H1 (cell line): ENCODE results near the gene XRN2. TPM values are rescaled to one million over a fixed set of nuclear protein-coding genes. Genes with fewer than 3 reads are reported as not detected.

ENCODE experiments used
- CTCF ChIA-PET: fragments of 300-600 bp; sonication (Branson Sonifier 250); formaldehyde crosslinking; loops from one replicate; lab custom pipeline; 2021; ENCODE audit not compliant: partially characterized antibody; lab: Charles Lee
- POLR2A ChIA-PET: fragments of 300-600 bp; sonication (Branson Sonifier 250); formaldehyde crosslinking; loops from one replicate; lab custom pipeline; 2021; ENCODE audit warnings: inconsistent platforms; ENCODE audit not compliant: partially characterized antibody; lab: Charles Lee
- DNase-seq, 2 experiments: peaks; one replicate each; pipeline versions ENCODE4 v3.0.0 to v3.0.0-alpha.2; 2010 to 2022; ENCODE audit warnings: low spot score in 2 of 2, low read depth in 1 of 2, mixed read lengths in 1 of 2
- FAIRE-seq: peaks from 2 replicates; lab custom pipeline; 2011; peaks lifted over from hg19 to GRCh38; lab: Jason Lieb, UNC
- H2AFZ ChIP-seq: 2 replicates; pipeline ENCODE4 v1.8.1; 2012; ENCODE audit warnings: low read length, inconsistent platforms
- H2AK5ac ChIP-seq: 2 replicates; pipeline ENCODE4 v1.6.1; 2013; ENCODE audit warnings: low read depth, low read length
- H2BK120ac ChIP-seq: replicated peaks from 2 replicates; pipeline ENCODE3; 2013; ENCODE audit warnings: low read depth, low read length, inconsistent platforms
- H2BK12ac ChIP-seq: 2 replicates; pipeline ENCODE4 v1.6.1; 2013; ENCODE audit warnings: low read depth, low read length
- H2BK15ac ChIP-seq: 2 replicates; pipeline ENCODE4 v1.6.1; 2013; ENCODE audit warnings: low read length
- H2BK20ac ChIP-seq: 2 replicates; pipeline ENCODE4 v1.6.1; 2013; ENCODE audit warnings: low read length
- H2BK5ac ChIP-seq: 2 replicates; pipeline ENCODE4 v1.6.1; 2013; ENCODE audit warnings: low read depth, low read length
- H3K14ac ChIP-seq: 2 replicates; pipeline ENCODE4 v1.6.1; 2013; ENCODE audit warnings: inconsistent platforms; ENCODE audit not compliant: insufficient read length
- H3K18ac ChIP-seq: 2 replicates; pipeline ENCODE4 v1.6.1; 2013; ENCODE audit warnings: low read length; ENCODE audit errors: extremely low read depth
- H3K23ac ChIP-seq: 2 replicates; pipeline ENCODE4 v1.6.1; 2013; ENCODE audit warnings: inconsistent platforms; ENCODE audit not compliant: insufficient read length
- H3K23me2 ChIP-seq: 2 replicates; pipeline ENCODE4 v1.6.1; 2013; ENCODE audit warnings: low read depth, low read length
- H3K27ac ChIP-seq: 2 replicates; pipeline ENCODE4 v1.6.1; 2011; ENCODE audit warnings: low read depth, low read length, inconsistent platforms
- H3K27me3 ChIP-seq, 4 experiments: replicated peaks in 1 of 4; 1 replicate in 1 of 4; 2 replicates in 3 of 4; pipeline versions ENCODE4 v1.6.1 to v1.8.1; 2011 to 2013; ENCODE audit warnings: low read length in 3 of 4, mild to moderate bottlenecking in 3 of 4, inconsistent platforms in 2 of 4, mixed read lengths in 2 of 4, moderate library complexity in 1 of 4; ENCODE audit not compliant: control insufficient read depth in 3 of 4, insufficient read depth in 3 of 4; ENCODE audit errors: extremely low read depth in 1 of 4
- H3K36me3 ChIP-seq, 4 experiments: 2 replicates each; pipeline versions ENCODE4 v1.6.1 to v1.8.1; 2011 to 2013; ENCODE audit warnings: mild to moderate bottlenecking in 4 of 4, low read length in 3 of 4, moderate library complexity in 2 of 4, control low read depth in 1 of 4, inconsistent platforms in 1 of 4; ENCODE audit not compliant: insufficient read depth in 4 of 4, control insufficient read depth in 2 of 4
- H3K4ac ChIP-seq: replicated peaks from 2 replicates; pipeline ENCODE3; 2013; ENCODE audit warnings: low read length, low read depth, mixed read lengths, inconsistent platforms; ENCODE audit not compliant: insufficient read length
- H3K4me1 ChIP-seq, 4 experiments: replicated peaks in 1 of 4; 1 replicate in 1 of 4; 2 replicates in 3 of 4; pipeline versions ENCODE4 v1.6.1 to v1.8.1; 2011 to 2013; ENCODE audit warnings: low read length in 3 of 4, inconsistent platforms in 2 of 4, mixed read lengths in 1 of 4; ENCODE audit not compliant: insufficient read depth in 4 of 4, control insufficient read depth in 3 of 4
- H3K4me2 ChIP-seq, 2 experiments: 2 replicates each; pipeline versions ENCODE4 v1.6.1 to v1.8.1; 2011 to 2013; ENCODE audit warnings: low read depth in 2 of 2, low read length in 2 of 2, control low read depth in 1 of 2, inconsistent platforms in 1 of 2, mild to moderate bottlenecking in 1 of 2; ENCODE audit not compliant: insufficient read depth in 1 of 2
- H3K4me3 ChIP-seq, 4 experiments: fragments of 200-600, 300-600 bp in 1 of 4; sonication (generic), shearing (Covaris generic), sonication (Bioruptor Twin) in 1 of 4; 2 replicates each; pipeline versions ENCODE4 v1.5.1 to v1.8.1; 2011 to 2016; ENCODE audit warnings: low read length in 4 of 4, low read depth in 3 of 4, control low read depth in 2 of 4, inconsistent platforms in 2 of 4, mild to moderate bottlenecking in 2 of 4, mixed read lengths in 1 of 4, moderate library complexity in 1 of 4; ENCODE audit not compliant: insufficient read depth in 2 of 4; ENCODE audit errors: extremely low read depth in 1 of 4
- H3K56ac ChIP-seq: replicated peaks from 2 replicates; pipeline ENCODE3; 2013; ENCODE audit warnings: low read depth, mild to moderate bottlenecking, mixed read lengths, low read length, inconsistent platforms; ENCODE audit not compliant: insufficient read length
- H3K79me1 ChIP-seq: 2 replicates; pipeline ENCODE4 v1.6.1; 2013; ENCODE audit warnings: low read depth, low read length, control low read depth
- H3K79me2 ChIP-seq, 2 experiments: 2 replicates each; pipeline versions ENCODE4 v1.6.1 to v1.8.1; 2012 to 2013; ENCODE audit warnings: low read length in 2 of 2, mild to moderate bottlenecking in 2 of 2, inconsistent platforms in 1 of 2; ENCODE audit not compliant: insufficient read depth in 2 of 2, control insufficient read depth in 1 of 2
- H3K9ac ChIP-seq, 4 experiments: replicated peaks in 1 of 4; 1 replicate in 1 of 4; 2 replicates in 3 of 4; pipeline versions ENCODE4 v1.6.1 to v1.8.1; 2011 to 2013; ENCODE audit warnings: low read depth in 3 of 4, low read length in 3 of 4, control low read depth in 2 of 4, mild to moderate bottlenecking in 2 of 4, moderate library complexity in 2 of 4, inconsistent platforms in 1 of 4; ENCODE audit errors: extremely low read depth in 1 of 4
- H3K9me3 ChIP-seq, 2 experiments: 2 replicates each; pipeline versions ENCODE4 v1.6.1 to v1.8.1; 2012 to 2013; ENCODE audit warnings: mild to moderate bottlenecking in 2 of 2, moderate library complexity in 2 of 2, control low read depth in 1 of 2, inconsistent platforms in 1 of 2, low read depth in 1 of 2, low read length in 1 of 2, mixed read lengths in 1 of 2; ENCODE audit not compliant: insufficient read depth in 2 of 2
- H4K20me1 ChIP-seq, 2 experiments: replicated peaks in 1 of 2; 2 replicates each; pipeline versions ENCODE3 to v1.8.1; 2011 to 2013; ENCODE audit warnings: inconsistent platforms in 2 of 2, low read length in 2 of 2, mild to moderate bottlenecking in 1 of 2; ENCODE audit not compliant: insufficient read depth in 2 of 2, control insufficient read depth in 1 of 2
- H4K5ac ChIP-seq: 2 replicates; pipeline ENCODE4 v1.6.1; 2013; ENCODE audit warnings: low read length, low read depth, mixed read lengths, inconsistent platforms; ENCODE audit not compliant: insufficient read length
- H4K8ac ChIP-seq: 2 replicates; pipeline ENCODE4 v1.8.0; 2013; ENCODE audit warnings: mild to moderate bottlenecking, moderate library complexity, low read length, inconsistent platforms; ENCODE audit not compliant: insufficient read depth; ENCODE audit errors: extremely low read depth
- H4K91ac ChIP-seq: replicated peaks from 2 replicates; pipeline ENCODE3; 2013; ENCODE audit warnings: low read length, mixed read lengths, inconsistent platforms; ENCODE audit not compliant: insufficient read length
- CBX8 ChIP-seq: fragments of 300-800, 300-1000 bp; sonication (generic); IDR thresholded peaks from 2 replicates; pipeline ENCODE4 v1.7.1; 2016; ENCODE audit warnings: low read depth, low read length, borderline replicate concordance
- CHD1 ChIP-seq: IDR thresholded peaks from 2 replicates; pipeline ENCODE4 v1.6.1; 2012; ENCODE audit warnings: low read depth, low read length, improper control_type of control experiment
- WGBS, 2 experiments: shearing (Covaris generic) in 1 of 2; methylation state at CpG; one replicate each; pipeline versions ENCODE4 v1.1.6 to v1.1.7; 2013 to 2015; ENCODE audit warnings: low lambda C conversion rate in 2 of 2, mixed read lengths in 2 of 2, inconsistent platforms in 1 of 2, low coverage in 1 of 2, missing lambda C conversion rate in 1 of 2; ENCODE audit not compliant: insufficient replicate concordance in 2 of 2, insufficient coverage in 1 of 2, insufficient read length in 1 of 2; ENCODE audit errors: extremely low coverage in 1 of 2, missing lambda C conversion rate in 1 of 2; 5-methylcytosine and 5-hydroxymethylcytosine counted together
- polyA plus RNA-seq, 7 experiments: library from polyadenylated mRNA; depleted of rRNA in 3 of 7; stranded (reverse) in 5 of 7; unstranded in 2 of 7; fragments of >200 nt in 5 of 7; fragments of 200-250 nt in 2 of 7; gene quantifications; 1 replicate in 5 of 7; 2 replicates in 1 of 7; 4 replicates in 1 of 7; pipeline versions ENCODE4 v1.2.1 to v1.2.3, GENCODE V29; 2011 to 2013; ENCODE audit warnings: missing spikeins in 2 of 7, mixed read lengths in 2 of 7
- total RNA-seq: library from RNA; stranded (reverse); fragmentation: NEBNext Ultra II Directional; extraction: Animal tissue kit (Norgen Biotek cat#: 25700); gene quantifications from 2 replicates; pipeline ENCODE4 v1.2.1, GENCODE V29; 2021

XRN2 gene
- total and polyA plus RNA-seq, 2 of the 8 experiments (the other 6 are each of a cell fraction or from before 2014, with no cell fraction given) = 60.3 to 139 TPM

GRCh38 chr20:21394551-21394950 is 91.4 kb downstream of the XRN2 start:
- TF ChIP-seq CHD1 (no peak), CBX8 (peak; percentile 49; the same call in 1 of the 2 replicates)
- no peak overlapping the region for H4K5ac ChIP-seq
- H3K79me1 ChIP-seq = no peaks in the 10 kb centered on the region
- no peak overlapping the region for H3K56ac ChIP-seq
- H4K20me1 ChIP-seq = peaks cover 0 to 7% of the 10 kb centered on the region in 2 experiments
- no peak overlapping the region for H4K91ac ChIP-seq
- H3K14ac ChIP-seq = no peak overlapping the region
- H4K8ac ChIP-seq = no peak overlapping the region
- H3K27ac ChIP-seq = no peak overlapping the region
- POLR2A ChIA-PET = interaction anchor here (1.3 to 1.4 kb wide), 2 partner anchors 111 to 294 kb away, joined by 3 to 4 read pairs; no protein-coding TSS in a partner anchor
- H3K4me1 ChIP-seq = no peaks in the 10 kb centered on the region; a peak in 1 of 7 replicates
- H3K23ac ChIP-seq = no peak overlapping the region
- H3K4me2 ChIP-seq = no peak overlapping the region
- no peak overlapping the region for H3K18ac ChIP-seq
- H3K27me3 ChIP-seq = peaks cover 53 to 85% (median 75%) of the 10 kb centered on the region in 4 experiments
- H2BK120ac ChIP-seq = no peak overlapping the region
- no peak overlapping the region for H2BK12ac ChIP-seq
- FAIRE-seq = no peak
- no peaks in the 10 kb centered on the region for H3K79me2 ChIP-seq
- H3K9ac ChIP-seq = no peak overlapping the region
- no peak overlapping the region for H3K4me3 ChIP-seq
- H3K9me3 ChIP-seq = peaks cover 0 to 9% of the 10 kb centered on the region in 2 experiments; a peak in 1 of 4 replicates
- H3K36me3 ChIP-seq = peaks cover 0 to 16% (median 2%) of the 10 kb centered on the region in 4 experiments; a peak in 2 of 8 replicates
- no peak overlapping the region for H2AFZ ChIP-seq
- no peak overlapping the region for H2BK5ac ChIP-seq
- H2BK20ac ChIP-seq = no peak overlapping the region
- H2AK5ac ChIP-seq = no peak overlapping the region
- WGBS, 2 experiments = 63% methylated on average over 3 of the region's 3 CpGs; no CpG with 5 or more reads in 1 of the 2 experiments
- no peak overlapping the region for H2BK15ac ChIP-seq
- H3K23me2 ChIP-seq = peaks cover 3% of the 10 kb centered on the region; the same call in 1 of the 2 replicates
- no peak for DNase-seq
- no peak overlapping the region for H3K4ac ChIP-seq
- CTCF ChIA-PET = interaction anchor here (0.8 to 1.2 kb wide), 3 partner anchors 106 to 124 kb away, joined by 3 read pairs; no protein-coding TSS in a partner anchor
